ENCODE data around the gene DCAF5.

GRCh38 chr14:69014829-69015259 is 138.1 kb downstream of the DCAF5 start:
- TF ChIP-seq POLR2A (IDR thresholded peaks at IDR 0.05; ENCODE audit: low read depth, low read length): no peak
- no peak for TF ChIP-seq TAF1 (IDR thresholded peaks at IDR 0.05; ENCODE audit: borderline replicate concordance, low read depth, low read length)
- no peak for TF ChIP-seq POLR2AphosphoS5 (IDR thresholded peaks at IDR 0.05; ENCODE audit: low read depth, low read length)

Measured in GM12892 (cell line).